ENCODE data around the gene PYDC2.
"Not testable (repeated sequence)": the region's sequence is repeated elsewhere in the genome, so short reads cannot be mapped to it uniquely, and the experiment has no call there.

PYDC2 gene

GRCh38 chr3:191470545-191470944 is 9.6 kb downstream of the PYDC2 start:
- DNase-seq (ENCODE audit: low spot score) = no peak

- no peak for DNase-seq (ENCODE audit: low spot score)
Observed at GRCh38 chr3:191473661-191474198, 12.8 kb downstream of the PYDC2 start.

- DNase-seq (ENCODE audit: low spot score) = no peak
Observed at GRCh38 chr3:191476066-191476772, 15.3 kb downstream of the PYDC2 start.

- not testable (repeated sequence) for DNase-seq (ENCODE audit: low spot score)
Observed at GRCh38 chr3:191483994-191484393, 23.0 kb downstream of the PYDC2 start.

- DNase-seq (ENCODE audit: low spot score) = no peak
Observed at GRCh38 chr3:191484461-191484860, 23.5 kb downstream of the PYDC2 start.

- DNase-seq (ENCODE audit: low spot score) = no peak
Observed at GRCh38 chr3:191492601-191493000, 31.6 kb downstream of the PYDC2 start.

- DNase-seq (ENCODE audit: low spot score) = no peak
Observed at GRCh38 chr3:191493336-191493735, 32.4 kb downstream of the PYDC2 start.

GRCh38 chr3:191499307-191500080 is 38.5 kb downstream of the PYDC2 start:
- peak; percentile 26 for DNase-seq (ENCODE audit: low spot score)

- no peak for DNase-seq (ENCODE audit: low spot score)
Observed at GRCh38 chr3:191500892-191501291, 39.9 kb downstream of the PYDC2 start.

- DNase-seq (ENCODE audit: low spot score) = no peak
Observed at GRCh38 chr3:191502583-191502982, 41.6 kb downstream of the PYDC2 start.

- no peak for DNase-seq (ENCODE audit: low spot score)
Observed at GRCh38 chr3:191509078-191509477, 48.1 kb downstream of the PYDC2 start.

Data from pons (tissue), 1 donor.